ENCODE data around the gene DGKH.

DGKH gene

GRCh38 chr13:42107421-42107820 lies 59.0 kb downstream of the DGKH start:
- Histone ChIP-seq H4K20me1 (ENCODE audit: insufficient read depth) (0 out of 2 replicates have a peak, but pooled peaks cover 2% of the 10 kb centered on the region), H3K9ac (no peak overlapping the region), H3K27ac (no peak overlapping the region), H2AFZ (ENCODE audit: low read depth) (no peak overlapping the region), H3K79me2 (ENCODE audit: insufficient read depth, low read depth) (peaks cover 55% of the 10 kb centered on the region; the same call in 1 of the 2 replicates), H3K4me3 (IDR thresholded peaks at IDR 0.05; ENCODE audit: insufficient read depth, low read depth, low read length) (no peak overlapping the region), H3K4me2 (no peak overlapping the region), H3K36me3 (ENCODE audit: insufficient read depth) (no peaks in the 10 kb centered on the region), H3K4me1 (ENCODE audit: low read depth, poor library complexity, severe bottlenecking) (peaks cover 64% of the 10 kb centered on the region), H3K27me3 (ENCODE audit: insufficient read depth, low read depth) (no peaks in the 10 kb centered on the region)
- TF ChIP-seq CTCF (conservative IDR thresholded peaks at IDR 0.05; ENCODE audit: low read depth, low read length) = no peak

- no peak overlapping the region for H3K4me3 ChIP-seq (IDR thresholded peaks at IDR 0.05; ENCODE audit: insufficient read depth, low read depth, low read length)
- no peaks in the 10 kb centered on the region for H4K20me1 ChIP-seq (ENCODE audit: insufficient read depth)
- no peak overlapping the region for H3K27ac ChIP-seq
- H3K4me1 ChIP-seq (ENCODE audit: low read depth, poor library complexity, severe bottlenecking) = peaks cover 57% of the 10 kb centered on the region
- no peaks in the 10 kb centered on the region for H3K36me3 ChIP-seq (ENCODE audit: insufficient read depth)
- H3K27me3 ChIP-seq (ENCODE audit: insufficient read depth, low read depth) = no peaks in the 10 kb centered on the region
- H3K79me2 ChIP-seq (ENCODE audit: insufficient read depth, low read depth) = peaks cover 56% of the 10 kb centered on the region; the same call in 1 of the 2 replicates
- H2AFZ ChIP-seq (ENCODE audit: low read depth) = no peak overlapping the region
- no peak overlapping the region for H3K9ac ChIP-seq
- no peak overlapping the region for H3K4me2 ChIP-seq
- no peak for TF ChIP-seq CTCF (conservative IDR thresholded peaks at IDR 0.05; ENCODE audit: low read depth, low read length)
These were observed 59.8 kb downstream of the DGKH start for GRCh38 chr13:42108217-42108616.

GRCh38 chr13:42109957-42110356 lies 61.5 kb downstream of the DGKH start:
- no peaks in the 10 kb centered on the region for H4K20me1 ChIP-seq (ENCODE audit: insufficient read depth)
- H3K79me2 ChIP-seq (ENCODE audit: insufficient read depth, low read depth) = peaks cover 53% of the 10 kb centered on the region; the same call in 1 of the 2 replicates
- H3K27me3 ChIP-seq (ENCODE audit: insufficient read depth, low read depth) = no peaks in the 10 kb centered on the region
- no peak overlapping the region for H3K4me3 ChIP-seq (IDR thresholded peaks at IDR 0.05; ENCODE audit: insufficient read depth, low read depth, low read length)
- H3K27ac ChIP-seq = peak overlapping the region; percentile 45; the same call in 1 of the 2 replicates
- peaks cover 49% of the 10 kb centered on the region for H3K4me1 ChIP-seq (ENCODE audit: low read depth, poor library complexity, severe bottlenecking)
- H3K4me2 ChIP-seq = peak overlapping the region; percentile 73
- H3K36me3 ChIP-seq (ENCODE audit: insufficient read depth) = no peaks in the 10 kb centered on the region
- H3K9ac ChIP-seq = no peak overlapping the region
- no peak overlapping the region for H2AFZ ChIP-seq (ENCODE audit: low read depth)
- no peak for TF ChIP-seq CTCF (conservative IDR thresholded peaks at IDR 0.05; ENCODE audit: low read depth, low read length)

GRCh38 chr13:42110410-42111155 lies 62.1 kb downstream of the DGKH start:
- peak; percentile 78 for TF ChIP-seq CTCF (conservative IDR thresholded peaks at IDR 0.05; ENCODE audit: low read depth, low read length)
- H4K20me1 ChIP-seq (ENCODE audit: insufficient read depth) = no peaks in the 10 kb centered on the region
- peak overlapping the region; percentile 45; the same call in 1 of the 2 replicates for H3K27ac ChIP-seq
- H3K79me2 ChIP-seq (ENCODE audit: insufficient read depth, low read depth) = peaks cover 57% of the 10 kb centered on the region; the same call in 1 of the 2 replicates
- no peak overlapping the region for H3K4me3 ChIP-seq (IDR thresholded peaks at IDR 0.05; ENCODE audit: insufficient read depth, low read depth, low read length)
- no peaks in the 10 kb centered on the region for H3K27me3 ChIP-seq (ENCODE audit: insufficient read depth, low read depth)
- peaks cover 45% of the 10 kb centered on the region for H3K4me1 ChIP-seq (ENCODE audit: low read depth, poor library complexity, severe bottlenecking)
- no peak overlapping the region for H3K9ac ChIP-seq
- H3K4me2 ChIP-seq = peak overlapping the region; percentile 73
- no peak overlapping the region for H2AFZ ChIP-seq (ENCODE audit: low read depth)
- no peaks in the 10 kb centered on the region for H3K36me3 ChIP-seq (ENCODE audit: insufficient read depth)
